Stromal cell of bone marrow (primary cell): ENCODE data around the gene TNFRSF11A.
A peak's percentile ranks its signal among the peaks of the same experiment; 100 is the strongest.

Experiments
- DNase-seq: peaks from one replicate; pipeline ENCODE4 v3.0.0-alpha.2; 2012; ENCODE audit warnings: low read depth

Gene TNFRSF11A

GRCh38 chr18:62420151-62420512 lies 95.0 kb downstream of the TNFRSF11A start:
- DNase-seq = peak; percentile 66

- peak; percentile 60 for DNase-seq
These were observed 95.6 kb downstream of the TNFRSF11A start for GRCh38 chr18:62420513-62421209.

- peak; percentile 95 for DNase-seq
These were observed 100.5 kb downstream of the TNFRSF11A start for GRCh38 chr18:62425465-62426190.

GRCh38 chr18:62426191-62426488 lies 101.0 kb downstream of the TNFRSF11A start:
- DNase-seq = no peak

GRCh38 chr18:62432176-62432575 lies 107.1 kb downstream of the TNFRSF11A start:
- no peak for DNase-seq

GRCh38 chr18:62434798-62435197 lies 109.7 kb downstream of the TNFRSF11A start:
- DNase-seq = no peak

- DNase-seq = no peak
These were observed 110.4 kb downstream of the TNFRSF11A start for GRCh38 chr18:62435435-62436031.

GRCh38 chr18:62436636-62437234 lies 111.6 kb downstream of the TNFRSF11A start:
- no peak for DNase-seq

GRCh38 chr18:62437235-62438017 lies 112.3 kb downstream of the TNFRSF11A start:
- DNase-seq = peak; percentile 92

GRCh38 chr18:62438018-62438329 lies 112.9 kb downstream of the TNFRSF11A start:
- DNase-seq = no peak

- DNase-seq = no peak
These were observed 113.3 kb downstream of the TNFRSF11A start for GRCh38 chr18:62438402-62438801.

- no peak for DNase-seq
These were observed 113.8 kb downstream of the TNFRSF11A start for GRCh38 chr18:62438866-62439265.
